ENCODE data around the gene DCLK3. TPM values are rescaled to one million over a fixed set of nuclear protein-coding genes. Genes with fewer than 3 reads are reported as not detected.

The DCLK3 gene
- total and polyA plus RNA-seq, 2 of the 8 experiments (the other 6 are each of a cell fraction or from before 2014, with no cell fraction given), result 0.27 to 0.63 TPM

- no peaks in the 10 kb centered on the region for H3K27me3 ChIP-seq (replicated peaks in 1 of 4; ENCODE audit: control insufficient read depth in 3 of 4, extremely low read depth in 1 of 4, insufficient read depth in 3 of 4, low read length in 3 of 4)
- no peak overlapping the region for H2BK5ac ChIP-seq (ENCODE audit: low read depth, low read length)
- no peak overlapping the region for H3K4me3 ChIP-seq (ENCODE audit: extremely low read depth in 1 of 4, insufficient read depth in 2 of 4, low read depth in 3 of 4, low read length in 4 of 4)
- no peaks in the 10 kb centered on the region for H3K79me1 ChIP-seq (ENCODE audit: low read depth, low read length)
- H3K9me3 ChIP-seq (ENCODE audit: insufficient read depth in 2 of 2, low read depth in 1 of 2, low read length in 1 of 2), result no peaks in the 10 kb centered on the region
- no peak overlapping the region for H3K56ac ChIP-seq (replicated peaks; ENCODE audit: insufficient read length, low read depth, low read length)
- H2BK12ac ChIP-seq (ENCODE audit: low read depth, low read length), result no peak overlapping the region
- POLR2A ChIA-PET (ENCODE audit: partially characterized antibody), result no interaction called here
- no peak overlapping the region for H3K14ac ChIP-seq (ENCODE audit: insufficient read length)
- H2AFZ ChIP-seq (ENCODE audit: low read length), result no peak overlapping the region
- CTCF ChIA-PET (ENCODE audit: partially characterized antibody), result interaction anchor here (0.9 to 3.4 kb wide), 8 partner anchors 28 to 224 kb away, joined by 3 to 14 read pairs (median 4); no protein-coding TSS in a partner anchor
- no peak for TF ChIP-seq CEBPB (IDR thresholded peaks at IDR 0.05; ENCODE audit: low read depth, low read length)
- TF ChIP-seq GTF2F1 (IDR thresholded peaks at IDR 0.05; ENCODE audit: borderline replicate concordance, low read depth, low read length), result no peak
- TF ChIP-seq, protein P1, sequence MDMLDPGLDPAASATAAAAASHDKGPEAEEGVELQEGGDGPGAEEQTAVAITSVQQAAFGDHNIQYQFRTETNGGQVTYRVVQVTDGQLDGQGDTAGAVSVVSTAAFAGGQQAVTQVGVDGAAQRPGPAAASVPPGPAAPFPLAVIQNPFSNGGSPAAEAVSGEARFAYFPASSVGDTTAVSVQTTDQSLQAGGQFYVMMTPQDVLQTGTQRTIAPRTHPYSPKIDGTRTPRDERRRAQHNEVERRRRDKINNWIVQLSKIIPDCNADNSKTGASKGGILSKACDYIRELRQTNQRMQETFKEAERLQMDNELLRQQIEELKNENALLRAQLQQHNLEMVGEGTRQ (IDR thresholded peaks at IDR 0.05; ENCODE audit: low read length), result no peak
- no peak for TF ChIP-seq TAF1 (IDR thresholded peaks at IDR 0.05; ENCODE audit: low read depth, low read length)
- TF ChIP-seq CBX5 (IDR thresholded peaks at IDR 0.05; ENCODE audit: low read depth, low read length), result no peak
- no peak for TF ChIP-seq JUND (IDR thresholded peaks at IDR 0.05; ENCODE audit: low read length)
- no peak for TF ChIP-seq CHD2 (IDR thresholded peaks at IDR 0.05; ENCODE audit: low read length)
- no peaks in the 10 kb centered on the region for H3K4me1 ChIP-seq (replicated peaks in 1 of 4; ENCODE audit: control insufficient read depth in 3 of 4, insufficient read depth in 4 of 4, low read length in 3 of 4)
- H3K4me2 ChIP-seq (ENCODE audit: insufficient read depth in 1 of 2, low read depth in 2 of 2, low read length in 2 of 2), result no peak overlapping the region
- no peak overlapping the region for H3K18ac ChIP-seq (ENCODE audit: extremely low read depth, low read length)
- H4K5ac ChIP-seq (ENCODE audit: insufficient read length, low read depth, low read length), result no peak overlapping the region
- H3K36me3 ChIP-seq (ENCODE audit: control insufficient read depth in 2 of 4, insufficient read depth in 4 of 4, low read length in 3 of 4), result no peaks in the 10 kb centered on the region
- no peak overlapping the region for H2BK20ac ChIP-seq (ENCODE audit: low read length)
- no peak overlapping the region for H2BK15ac ChIP-seq (ENCODE audit: low read length)
- 85% methylated on average over 2 of the region's 2 CpGs; no CpG with 5 or more reads in 1 of the 2 experiments for WGBS, 2 experiments (ENCODE audit: extremely low coverage in 1 of 2, insufficient coverage in 1 of 2, insufficient read length in 1 of 2, insufficient replicate concordance in 2 of 2, low coverage in 1 of 2, low lambda C conversion rate in 2 of 2, missing lambda C conversion rate in 1 of 2)
- no peak overlapping the region for H4K8ac ChIP-seq (ENCODE audit: extremely low read depth, insufficient read depth, low read length)
- H3K4ac ChIP-seq (replicated peaks; ENCODE audit: insufficient read length, low read depth, low read length), result no peak overlapping the region
- no peaks in the 10 kb centered on the region for H4K20me1 ChIP-seq (replicated peaks in 1 of 2; ENCODE audit: control insufficient read depth in 1 of 2, insufficient read depth in 2 of 2, low read length in 2 of 2)
- no peak overlapping the region for H4K91ac ChIP-seq (replicated peaks; ENCODE audit: insufficient read length, low read length)
- H3K23me2 ChIP-seq (ENCODE audit: low read depth, low read length), result no peaks in the 10 kb centered on the region; the same call in 1 of the 2 replicates
- H3K9ac ChIP-seq (replicated peaks in 1 of 4; ENCODE audit: extremely low read depth in 1 of 4, low read depth in 3 of 4, low read length in 3 of 4), result no peak overlapping the region
- H3K23ac ChIP-seq (ENCODE audit: insufficient read length), result no peak overlapping the region
- no peaks in the 10 kb centered on the region for H3K79me2 ChIP-seq (ENCODE audit: control insufficient read depth in 1 of 2, insufficient read depth in 2 of 2, low read length in 2 of 2)
- FAIRE-seq, result no peak
- no peak overlapping the region for H3K27ac ChIP-seq (ENCODE audit: low read depth, low read length)
- DNase-seq (ENCODE audit: low read depth in 1 of 2, low spot score in 2 of 2), result no peak
- H2AK5ac ChIP-seq (ENCODE audit: low read depth, low read length), result no peak overlapping the region
- H2BK120ac ChIP-seq (replicated peaks; ENCODE audit: low read depth, low read length), result no peak overlapping the region
These were observed 29.6 kb downstream of the DCLK3 start for GRCh38 chr3:36734742-36735141.
